Body of pancreas (tissue), 4 donors: Measurements from ENCODE around the gene TAS2R9. TPM values are rescaled to one million over a fixed set of nuclear protein-coding genes. Genes with fewer than 3 reads are reported as not detected.
"Not testable (repeated sequence)": the region's sequence is repeated elsewhere in the genome, so short reads cannot be mapped to it uniquely, and the experiment has no call there.

Source experiments
- ATAC-seq: fragments of 150-250 bp; one replicate; pipeline ENCODE4 v1.9.1; 2016
- DNase-seq, 4 donors: peaks; one replicate each; pipeline ENCODE4 v3.0.0-alpha.2; 2019
- H3K27ac ChIP-seq, 4 donors: fragments of 200-600 bp; sonication (generic); 1 replicate in 3 of 4; 2 replicates in 1 of 4; pipeline versions ENCODE4 v1.5.1 to v1.6.1; 2016 to 2019; ENCODE audit warnings: mild to moderate bottlenecking in 1 of 4, mixed read lengths in 1 of 4, moderate library complexity in 1 of 4
- H3K27me3 ChIP-seq, 2 donors: fragments of 200-600 bp; sonication (generic); one replicate each; pipeline ENCODE4 v1.6.0; 2016; ENCODE audit warnings: mild to moderate bottlenecking in 1 of 2
- H3K36me3 ChIP-seq, 2 donors: fragments of 200-600 bp; sonication (generic); replicated peaks in 1 of 2; 2 replicates each; pipeline ENCODE4 v1.5.1; 2016; ENCODE audit warnings: low read depth in 2 of 2; ENCODE audit not compliant: insufficient read depth in 1 of 2
- H3K4me1 ChIP-seq: fragments of 200-600 bp; sonication (generic); one replicate; pipeline ENCODE4 v1.6.0; 2016
- H3K4me3 ChIP-seq, 2 donors: fragments of 200-600 bp; sonication (generic); 1 replicate in 1 of 2; 2 replicates in 1 of 2; pipeline ENCODE4 v1.5.1; 2016 to 2019
- H3K9me3 ChIP-seq, 3 donors: fragments of 200-600 bp; sonication (generic); 1 replicate in 2 of 3; 2 replicates in 1 of 3; pipeline ENCODE4 v1.5.1; 2016
- POLR2A ChIP-seq, 3 donors: fragments of 450-650 bp; IDR thresholded peaks; one replicate each; pipeline ENCODE4 v1.6.1; 2016; ENCODE audit warnings: antibody characterized with exemption in 3 of 3, mild to moderate bottlenecking in 2 of 3
- WGBS, 2 donors: methylation state at CpG; one replicate each; pipeline ENCODE4 v1.1.5; 2017; 5-methylcytosine and 5-hydroxymethylcytosine counted together
- intact Hi-C: fragments of 100-400 bp; cut with DNase I; formaldehyde crosslinking; loops from one replicate; pipeline ENCODE4 v1.15.1; 2023
- total RNA-seq, 2 donors: library from RNA; depleted of rRNA; stranded (reverse); fragments of >200 nt; gene quantifications; one replicate each; pipeline ENCODE4 v1.1.0, GENCODE V29; 2016
- TF ChIP-seq, protein P1 (sequence below), 7 experiments: fragments of 450-650 bp in 4 of 7; fragments of 200-600 bp in 3 of 7; sonication (generic) in 3 of 7; IDR thresholded peaks; one replicate each; pipeline ENCODE4 v1.5.1; 2016 to 2019; ENCODE audit warnings: antibody characterized with exemption in 7 of 7

Gene TAS2R9
- total RNA-seq, 2 donors from 2014 or later, result not detected

DNA sequence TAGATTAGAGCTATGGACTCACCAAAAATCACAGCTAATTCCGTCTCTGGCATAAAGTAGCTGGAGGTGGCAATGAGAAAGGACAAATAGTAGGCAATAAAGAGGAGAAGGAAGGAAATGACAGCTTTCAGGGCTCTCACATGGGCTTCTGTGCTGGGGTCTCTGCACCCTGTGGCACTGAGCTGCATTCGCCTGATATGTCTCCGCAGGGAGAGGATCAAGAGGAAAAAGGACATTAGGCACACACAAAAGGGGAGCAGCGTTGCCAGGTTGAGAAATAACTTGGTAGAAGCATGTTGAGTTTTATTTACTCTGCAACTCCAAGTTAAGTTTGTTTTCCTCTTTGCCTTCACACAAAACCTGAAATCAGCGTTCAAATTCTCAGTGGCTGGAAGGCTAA is 8.2 kb downstream of the TAS2R9 start:
- intact Hi-C loops, result no loop called here
- H3K27me3 ChIP-seq, result no peaks in the 10 kb centered on the region
- ATAC-seq (no peak), DNase-seq (no peak)
- no peaks in the 10 kb centered on the region for H3K36me3 ChIP-seq
- WGBS, 2 donors, result 32 to 34% methylated on average over 5 of the region's 5 CpGs
- no peak overlapping the region for H3K27ac ChIP-seq
- no peak overlapping the region for H3K4me3 ChIP-seq
- no peaks in the 10 kb centered on the region for H3K4me1 ChIP-seq
- TF ChIP-seq, protein P1, sequence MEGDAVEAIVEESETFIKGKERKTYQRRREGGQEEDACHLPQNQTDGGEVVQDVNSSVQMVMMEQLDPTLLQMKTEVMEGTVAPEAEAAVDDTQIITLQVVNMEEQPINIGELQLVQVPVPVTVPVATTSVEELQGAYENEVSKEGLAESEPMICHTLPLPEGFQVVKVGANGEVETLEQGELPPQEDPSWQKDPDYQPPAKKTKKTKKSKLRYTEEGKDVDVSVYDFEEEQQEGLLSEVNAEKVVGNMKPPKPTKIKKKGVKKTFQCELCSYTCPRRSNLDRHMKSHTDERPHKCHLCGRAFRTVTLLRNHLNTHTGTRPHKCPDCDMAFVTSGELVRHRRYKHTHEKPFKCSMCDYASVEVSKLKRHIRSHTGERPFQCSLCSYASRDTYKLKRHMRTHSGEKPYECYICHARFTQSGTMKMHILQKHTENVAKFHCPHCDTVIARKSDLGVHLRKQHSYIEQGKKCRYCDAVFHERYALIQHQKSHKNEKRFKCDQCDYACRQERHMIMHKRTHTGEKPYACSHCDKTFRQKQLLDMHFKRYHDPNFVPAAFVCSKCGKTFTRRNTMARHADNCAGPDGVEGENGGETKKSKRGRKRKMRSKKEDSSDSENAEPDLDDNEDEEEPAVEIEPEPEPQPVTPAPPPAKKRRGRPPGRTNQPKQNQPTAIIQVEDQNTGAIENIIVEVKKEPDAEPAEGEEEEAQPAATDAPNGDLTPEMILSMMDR (IDR thresholded peaks at IDR 0.05), result no peak
- no peak for TF ChIP-seq POLR2A (IDR thresholded peaks at IDR 0.05)
- H3K9me3 ChIP-seq, result no peaks in the 10 kb centered on the region

- no peak for ATAC-seq
- DNase-seq, result no peak
- Histone ChIP-seq H3K9me3 (no peaks in the 10 kb centered on the region), H3K4me1 (no peaks in the 10 kb centered on the region), H3K27me3 (no peaks in the 10 kb centered on the region), H3K36me3 (no peaks in the 10 kb centered on the region), H3K4me3 (no peak overlapping the region), H3K27ac (no peak overlapping the region)
- no peak for TF ChIP-seq POLR2A (IDR thresholded peaks at IDR 0.05)
- TF ChIP-seq, protein P1 (IDR thresholded peaks at IDR 0.05), result no peak
- intact Hi-C loops, result no loop called here
- 13 to 17% methylated on average over 2 of the region's 2 CpGs for WGBS, 2 donors
Observed at GRCh38 chr12:10794222-10794621, 15.7 kb downstream of the TAS2R9 start.

DNA sequence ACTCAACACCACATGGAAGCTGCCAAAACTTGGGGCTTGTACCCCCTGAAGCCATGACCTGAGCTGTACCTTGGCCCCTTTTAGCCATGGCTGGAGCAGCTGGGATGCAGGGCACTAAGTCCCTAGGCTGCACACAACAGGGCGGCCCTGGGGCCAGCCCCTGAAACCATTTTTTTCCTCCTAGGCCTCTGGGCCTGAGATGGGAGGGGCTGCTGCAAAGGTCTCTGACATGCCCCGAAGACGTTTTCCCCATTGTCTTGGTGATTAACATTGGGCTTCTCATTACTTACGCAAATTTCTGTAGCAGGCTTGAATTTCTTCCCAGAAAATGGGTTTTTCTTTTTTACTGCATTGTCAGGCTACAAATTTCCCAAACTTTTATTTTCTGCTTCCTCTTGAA is 18.2 kb downstream of the TAS2R9 start:
- WGBS, 2 donors, result 83 to 87% methylated on average over 4 of the region's 4 CpGs
- H3K4me3 ChIP-seq, H3K27me3 ChIP-seq, H3K36me3 ChIP-seq, H3K27ac ChIP-seq, ATAC-seq, H3K4me1 ChIP-seq, H3K9me3 ChIP-seq, intact Hi-C loops, DNase-seq: not testable (repeated sequence)

GRCh38 chr12:10783252-10783651 is 26.7 kb downstream of the TAS2R9 start:
- no peak overlapping the region for H3K4me3 ChIP-seq
- intact Hi-C loops, result no loop called here
- DNase-seq (no peak), ATAC-seq (no peak)
- TF ChIP-seq, protein P1 (IDR thresholded peaks at IDR 0.05), result no peak
- TF ChIP-seq POLR2A (IDR thresholded peaks at IDR 0.05), result no peak
- no peaks in the 10 kb centered on the region for H3K4me1 ChIP-seq
- 55 to 58% methylated on average over 5 of the region's 5 CpGs for WGBS, 2 donors
- no peaks in the 10 kb centered on the region for H3K27me3 ChIP-seq
- H3K9me3 ChIP-seq, result no peaks in the 10 kb centered on the region
- no peak overlapping the region for H3K27ac ChIP-seq
- H3K36me3 ChIP-seq, result no peaks in the 10 kb centered on the region

DNA sequence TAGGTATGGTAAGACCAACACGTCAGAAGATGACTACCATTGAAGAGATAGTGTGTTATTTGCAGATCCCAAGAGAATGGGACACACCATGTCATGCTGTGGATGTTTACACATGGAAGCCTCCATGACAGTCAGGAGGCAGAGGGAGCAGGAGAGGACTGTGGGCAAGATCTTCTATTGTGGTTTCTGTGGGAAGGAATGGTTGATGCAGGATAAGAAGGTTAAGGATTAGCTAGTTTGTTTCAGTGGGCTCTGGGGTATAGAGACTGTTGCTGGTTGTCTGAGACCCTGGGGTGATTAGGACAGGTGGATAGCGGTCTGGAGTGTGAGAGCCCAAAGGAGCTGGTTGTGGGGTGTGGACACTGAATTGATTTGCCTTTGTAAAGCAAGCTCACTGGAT is 30.9 kb downstream of the TAS2R9 start:
- Histone ChIP-seq H3K4me3 (no peak overlapping the region), H3K27me3 (no peaks in the 10 kb centered on the region), H3K36me3 (no peaks in the 10 kb centered on the region), H3K27ac (no peak overlapping the region), H3K4me1 (no peaks in the 10 kb centered on the region), H3K9me3 (no peaks in the 10 kb centered on the region)
- ATAC-seq (no peak), DNase-seq (no peak)
- no peak for TF ChIP-seq POLR2A (IDR thresholded peaks at IDR 0.05)
- TF ChIP-seq, protein P1 (IDR thresholded peaks at IDR 0.05), result no peak
- intact Hi-C loops, result loop anchor here (10.0 kb wide), 1 partner anchor 706 kb away; no protein-coding TSS in a partner anchor
- 80 to 85% methylated on average over 2 of the region's 2 CpGs for WGBS, 2 donors
